Muscle layer of duodenum (tissue), 2 donors: ENCODE results near the gene PLAGL2.

Source experiments
- H3K27ac ChIP-seq: one replicate; pipeline ENCODE4 v1.7.0; 2013; ENCODE audit warnings: mild to moderate bottlenecking, low read length
- H3K27me3 ChIP-seq: one replicate; pipeline ENCODE4 v1.7.0; 2013; ENCODE audit warnings: low read depth, mild to moderate bottlenecking, control low read depth, low read length
- H3K36me3 ChIP-seq, 2 donors: one replicate each; pipeline ENCODE4 v1.7.0; 2013; ENCODE audit warnings: low read length in 2 of 2, control low read depth in 1 of 2, mild to moderate bottlenecking in 1 of 2; ENCODE audit not compliant: insufficient read depth in 2 of 2, control insufficient read depth in 1 of 2
- H3K4me1 ChIP-seq, 2 donors: one replicate each; pipeline ENCODE4 v1.7.0; 2013; ENCODE audit warnings: low read length in 2 of 2, mild to moderate bottlenecking in 2 of 2, control low read depth in 1 of 2, moderate library complexity in 1 of 2; ENCODE audit not compliant: insufficient read depth in 2 of 2, control insufficient read depth in 1 of 2
- H3K4me3 ChIP-seq, 2 donors: one replicate each; pipeline ENCODE4 v1.7.0; 2013; ENCODE audit warnings: low read length in 2 of 2, low read depth in 1 of 2, mild to moderate bottlenecking in 1 of 2
- H3K9me3 ChIP-seq, 2 donors: one replicate each; pipeline ENCODE4 v1.7.0; 2013; ENCODE audit warnings: low read length in 2 of 2, control low read depth in 1 of 2, mild to moderate bottlenecking in 1 of 2; ENCODE audit not compliant: control insufficient read depth in 1 of 2
- donor health status: healthy.

The PLAGL2 gene

DNA sequence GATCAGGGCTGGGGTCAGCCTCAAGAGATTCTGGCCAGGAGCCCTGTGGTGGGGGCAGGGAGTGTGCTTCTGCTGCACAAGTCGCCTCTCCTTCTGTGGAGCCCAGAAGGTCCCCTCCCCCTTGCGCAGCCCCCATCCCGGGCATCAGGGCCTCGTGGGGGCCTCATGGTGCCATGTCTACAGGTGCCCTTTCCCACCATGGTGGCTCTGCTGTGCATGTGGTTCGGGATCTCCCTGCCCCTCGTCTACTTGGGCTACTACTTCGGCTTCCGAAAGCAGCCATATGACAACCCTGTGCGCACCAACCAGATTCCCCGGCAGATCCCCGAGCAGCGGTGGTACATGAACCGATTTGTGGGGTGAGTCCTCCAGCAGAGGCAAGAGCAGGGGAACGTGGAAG lies 49.9 kb downstream of the PLAGL2 start:
- no peak overlapping the region for H3K27ac ChIP-seq
- H3K4me3 ChIP-seq = no peak overlapping the region
- H3K9me3 ChIP-seq = no peaks in the 10 kb centered on the region

DNA sequence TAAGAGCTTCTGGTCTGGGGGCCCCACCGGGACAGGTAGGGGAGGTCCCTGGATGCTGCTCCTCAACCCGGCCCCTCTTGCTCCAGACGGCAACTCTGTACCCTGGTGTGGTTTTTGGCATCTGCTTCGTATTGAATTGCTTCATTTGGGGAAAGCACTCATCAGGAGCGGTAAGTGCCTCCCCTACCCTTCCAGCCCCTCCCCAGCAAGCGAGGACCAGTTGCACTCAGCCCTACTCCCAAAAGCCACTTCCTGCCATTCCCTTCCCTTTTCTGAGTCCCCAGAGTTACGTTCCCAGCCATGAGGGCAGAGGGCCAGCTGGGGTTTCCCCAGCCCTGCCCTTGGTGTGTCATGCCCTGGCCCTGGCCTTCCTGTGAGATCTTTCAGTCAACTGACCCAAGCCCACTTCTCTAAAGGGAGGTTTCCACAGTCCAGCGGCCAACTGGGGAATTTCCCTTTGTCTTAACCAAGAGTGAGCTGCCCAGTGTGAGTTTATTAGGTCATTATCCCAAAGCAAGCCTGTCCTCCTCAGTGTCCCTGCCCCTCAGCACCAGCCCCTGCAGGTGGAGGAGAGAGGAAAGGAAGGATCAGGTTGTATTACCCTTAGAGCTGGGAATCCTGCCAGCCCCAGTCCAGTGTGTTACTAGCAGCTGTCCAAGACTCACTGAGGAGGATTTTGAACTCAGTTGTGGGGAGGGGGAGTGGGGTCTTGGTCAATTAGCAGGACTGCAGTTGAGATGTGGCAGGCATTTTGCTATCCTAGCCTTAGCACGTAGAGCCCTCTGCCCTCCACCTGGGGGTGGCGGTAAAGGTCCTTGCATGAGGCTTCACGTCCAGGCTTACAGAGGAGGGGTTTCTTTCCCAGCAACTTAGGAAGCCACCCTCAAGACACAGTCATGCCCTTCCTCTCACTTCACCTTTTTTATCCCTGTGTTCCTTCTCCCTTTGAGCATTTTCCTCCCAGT lies 52.2 kb downstream of the PLAGL2 start:
- no peaks in the 10 kb centered on the region for H3K27me3 ChIP-seq
- H3K4me1 ChIP-seq = no peaks in the 10 kb centered on the region
- H3K4me3 ChIP-seq = no peak overlapping the region
- H3K27ac ChIP-seq = no peak overlapping the region
- H3K9me3 ChIP-seq = no peaks in the 10 kb centered on the region
- peaks cover 45 to 74% of the 10 kb centered on the region in 2 donors for H3K36me3 ChIP-seq

More for the DNA sequence above, 49.9 kb downstream of the PLAGL2 start:
- Histone ChIP-seq H3K27me3 (no peaks in the 10 kb centered on the region), H3K36me3 (peaks cover 49 to 74% of the 10 kb centered on the region in 2 donors), H3K4me1 (no peaks in the 10 kb centered on the region)

DNA sequence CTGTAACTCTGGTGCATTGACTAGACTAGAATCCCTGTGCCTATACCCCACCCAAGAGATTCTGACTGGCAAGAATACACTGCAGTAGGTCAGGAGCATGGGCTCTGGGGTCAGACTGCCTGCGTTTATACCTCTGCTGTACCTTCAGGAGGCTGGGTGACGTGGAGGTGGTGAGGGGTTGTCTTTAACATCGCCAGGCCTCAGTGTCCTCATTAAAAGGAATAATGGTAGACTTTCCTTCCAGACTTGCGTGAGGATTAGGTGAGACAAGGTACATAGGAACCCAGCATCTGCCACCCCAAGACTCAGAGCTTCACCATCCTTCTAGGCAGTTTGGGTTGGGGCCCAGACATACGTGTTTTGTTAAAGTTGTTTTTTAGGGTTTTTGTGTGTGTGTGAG lies 53.8 kb downstream of the PLAGL2 start:
- Histone ChIP-seq H3K27me3 (no peaks in the 10 kb centered on the region), H3K9me3 (no peaks in the 10 kb centered on the region), H3K4me3 (no peak overlapping the region), H3K36me3 (peaks cover 43 to 72% of the 10 kb centered on the region in 2 donors), H3K4me1 (no peaks in the 10 kb centered on the region), H3K27ac (no peak overlapping the region)

DNA sequence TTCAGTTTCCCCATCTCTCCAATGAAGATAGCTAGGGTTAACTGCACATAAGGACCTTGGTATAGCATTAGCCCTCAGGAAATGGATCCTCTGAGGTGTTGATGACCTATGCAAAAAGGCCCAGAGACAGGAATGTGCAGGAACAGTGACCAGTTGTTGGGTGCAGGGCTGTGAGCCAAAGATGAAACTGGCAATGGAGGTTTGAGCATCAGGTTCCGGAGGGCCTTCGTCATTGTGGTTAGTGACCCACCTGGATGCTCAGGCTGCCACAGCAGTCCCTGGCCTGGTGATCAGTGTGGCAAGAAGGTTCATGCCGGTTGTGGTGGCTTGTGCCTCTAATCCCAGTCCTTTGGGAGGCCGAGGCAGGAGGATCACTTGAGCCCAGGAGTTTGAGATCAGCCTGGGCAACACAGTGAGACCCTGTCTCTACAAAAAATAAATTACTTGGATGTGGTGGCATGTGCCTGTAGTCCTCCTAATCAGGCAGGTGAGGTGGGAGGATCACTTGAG lies 54.3 kb downstream of the PLAGL2 start:
- Histone ChIP-seq H3K27me3 (no peaks in the 10 kb centered on the region), H3K36me3 (peaks cover 45 to 70% of the 10 kb centered on the region in 2 donors), H3K9me3 (no peaks in the 10 kb centered on the region), H3K4me1 (no peaks in the 10 kb centered on the region), H3K4me3 (no peak overlapping the region), H3K27ac (no peak overlapping the region)

DNA sequence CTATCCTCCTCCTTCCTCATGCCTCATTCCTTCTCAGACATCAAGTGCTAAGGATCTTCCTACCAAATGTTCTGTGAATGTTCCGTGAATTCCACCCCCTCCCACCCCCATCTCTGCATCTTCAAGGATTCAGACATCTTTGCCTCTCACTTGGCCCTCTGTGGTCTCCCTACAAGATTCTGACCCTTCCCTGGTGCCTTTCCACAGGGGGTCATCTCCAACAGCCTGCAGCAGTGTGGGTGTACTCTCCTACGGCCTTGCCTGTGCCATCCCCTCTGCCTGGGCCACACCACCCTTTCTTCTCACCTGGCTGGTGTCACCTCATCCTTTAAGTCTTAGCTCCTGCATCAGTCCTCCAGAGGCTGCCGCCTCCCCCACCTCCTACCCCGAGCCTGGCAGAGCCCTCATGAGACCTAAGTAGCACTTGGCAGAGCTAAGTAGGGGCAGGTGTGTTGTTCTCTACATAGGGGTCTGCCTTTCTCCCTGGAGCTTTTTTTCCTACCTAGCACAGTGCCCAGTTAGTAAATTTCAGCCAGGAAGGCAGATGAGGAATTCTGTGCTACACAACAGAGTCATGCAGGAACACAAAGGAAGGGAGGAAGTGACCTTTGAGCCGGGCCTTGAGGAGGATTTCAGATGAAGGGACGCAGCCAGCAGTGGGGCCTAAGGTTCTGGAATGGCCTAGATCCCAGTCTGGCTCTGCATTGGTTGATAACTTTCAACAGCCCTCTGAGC lies 55.0 kb downstream of the PLAGL2 start:
- Histone ChIP-seq H3K27ac (no peak overlapping the region), H3K27me3 (no peaks in the 10 kb centered on the region), H3K4me1 (no peaks in the 10 kb centered on the region), H3K9me3 (no peaks in the 10 kb centered on the region), H3K4me3 (no peak overlapping the region), H3K36me3 (peaks cover 47 to 70% of the 10 kb centered on the region in 2 donors)

DNA sequence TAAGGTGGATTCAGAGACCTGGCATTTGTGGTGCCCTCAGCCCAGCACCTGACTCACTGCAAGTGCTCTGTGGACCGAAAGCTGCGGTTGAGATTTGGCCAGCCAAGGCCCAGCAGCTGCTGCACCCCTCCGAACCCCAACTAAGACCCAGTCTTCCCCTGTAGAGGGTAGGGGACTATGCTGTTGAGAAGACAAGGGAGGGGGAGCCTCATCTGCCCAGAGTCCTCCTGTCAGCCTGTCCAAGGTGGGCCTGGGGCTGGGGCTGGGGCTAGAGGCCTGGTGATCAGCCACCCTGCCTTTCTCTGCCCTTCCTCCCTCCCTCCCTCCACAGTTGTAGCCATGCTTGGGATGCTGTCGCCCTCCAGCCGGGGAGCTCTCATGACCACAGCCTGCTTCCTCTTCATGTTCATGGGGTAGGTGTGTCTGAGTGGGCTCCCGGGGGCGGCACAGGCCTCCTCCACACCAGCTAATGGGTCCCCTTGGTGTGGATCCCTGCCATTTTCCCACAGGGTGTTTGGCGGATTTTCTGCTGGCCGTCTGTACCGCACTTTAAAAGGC lies 57.2 kb downstream of the PLAGL2 start:
- H3K36me3 ChIP-seq = peaks cover 57 to 80% of the 10 kb centered on the region in 2 donors
- H3K9me3 ChIP-seq = no peaks in the 10 kb centered on the region

DNA sequence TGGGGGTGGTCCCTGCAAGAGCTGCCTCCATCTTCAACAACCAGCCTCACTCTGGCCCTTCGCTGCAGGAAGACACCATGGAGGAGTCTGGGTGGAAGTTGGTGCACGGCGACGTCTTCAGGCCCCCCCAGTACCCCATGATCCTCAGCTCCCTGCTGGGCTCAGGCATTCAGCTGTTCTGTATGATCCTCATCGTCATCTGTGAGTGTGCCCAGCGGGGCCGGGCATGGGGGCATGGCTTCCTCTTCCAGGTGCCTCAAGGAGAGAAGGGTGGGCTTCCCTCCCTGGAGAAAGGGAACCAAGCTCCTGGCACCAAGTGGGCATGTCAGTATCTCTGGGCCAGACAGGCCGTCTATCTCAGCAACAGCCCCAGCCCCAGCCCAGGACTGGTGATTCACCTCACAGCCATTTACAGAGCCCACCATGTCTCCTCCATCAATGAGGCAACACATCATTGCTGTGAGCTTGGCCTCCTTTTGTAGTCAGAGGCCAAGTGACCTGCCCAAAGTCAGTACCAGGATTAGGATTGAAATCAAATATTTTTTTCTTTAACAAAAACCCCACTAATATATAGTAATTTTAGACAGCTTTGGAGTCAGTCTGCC lies 57.9 kb downstream of the PLAGL2 start:
- H3K27ac ChIP-seq = no peak overlapping the region
- no peak overlapping the region for H3K4me3 ChIP-seq
- H3K27me3 ChIP-seq = no peaks in the 10 kb centered on the region
- no peaks in the 10 kb centered on the region for H3K9me3 ChIP-seq
- peaks cover 63 to 80% of the 10 kb centered on the region in 2 donors for H3K36me3 ChIP-seq
- no peaks in the 10 kb centered on the region for H3K4me1 ChIP-seq

More for the DNA sequence above, 57.2 kb downstream of the PLAGL2 start:
- Histone ChIP-seq H3K27me3 (no peaks in the 10 kb centered on the region), H3K4me1 (no peaks in the 10 kb centered on the region), H3K4me3 (no peak overlapping the region), H3K27ac (no peak overlapping the region)

DNA sequence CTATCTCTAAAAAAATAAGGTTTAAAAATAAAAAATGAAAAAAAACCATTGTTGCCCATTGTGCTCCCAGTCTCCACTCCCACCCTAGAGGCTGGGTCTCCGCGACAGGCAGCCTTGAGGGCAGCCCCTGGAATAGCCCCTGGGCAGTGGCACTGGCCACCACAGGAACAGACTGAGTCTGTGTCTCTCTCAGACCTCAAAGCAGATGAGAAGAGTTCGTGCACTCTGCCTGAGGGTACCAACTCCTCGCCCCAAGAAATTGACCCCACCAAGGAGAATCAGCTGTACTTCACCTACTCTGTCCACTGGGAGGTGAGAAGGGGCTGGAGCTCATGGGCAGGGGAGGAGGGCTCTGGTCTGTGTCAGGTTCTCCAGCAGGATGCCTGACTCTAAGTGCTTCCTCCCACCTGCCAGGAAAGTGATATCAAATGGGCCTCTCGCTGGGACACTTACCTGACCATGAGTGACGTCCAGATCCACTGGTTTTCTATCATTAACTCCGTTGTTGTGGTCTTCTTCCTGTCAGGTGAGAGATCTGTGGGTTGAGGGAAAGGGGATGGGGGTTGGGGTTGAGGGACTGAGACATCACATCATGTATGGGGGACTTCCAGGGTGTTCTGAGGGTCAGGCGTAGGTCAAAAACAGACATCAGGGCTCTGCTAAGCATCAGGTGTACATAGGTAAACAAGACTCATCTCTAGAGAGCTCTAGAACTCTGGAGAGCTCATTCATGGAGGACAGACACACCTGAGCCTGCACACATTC lies 62.5 kb downstream of the PLAGL2 start:
- Histone ChIP-seq H3K4me3 (no peak overlapping the region), H3K27ac (no peak overlapping the region), H3K9me3 (no peaks in the 10 kb centered on the region), H3K4me1 (no peaks in the 10 kb centered on the region), H3K27me3 (no peaks in the 10 kb centered on the region), H3K36me3 (peaks cover 71 to 91% of the 10 kb centered on the region in 2 donors)

DNA sequence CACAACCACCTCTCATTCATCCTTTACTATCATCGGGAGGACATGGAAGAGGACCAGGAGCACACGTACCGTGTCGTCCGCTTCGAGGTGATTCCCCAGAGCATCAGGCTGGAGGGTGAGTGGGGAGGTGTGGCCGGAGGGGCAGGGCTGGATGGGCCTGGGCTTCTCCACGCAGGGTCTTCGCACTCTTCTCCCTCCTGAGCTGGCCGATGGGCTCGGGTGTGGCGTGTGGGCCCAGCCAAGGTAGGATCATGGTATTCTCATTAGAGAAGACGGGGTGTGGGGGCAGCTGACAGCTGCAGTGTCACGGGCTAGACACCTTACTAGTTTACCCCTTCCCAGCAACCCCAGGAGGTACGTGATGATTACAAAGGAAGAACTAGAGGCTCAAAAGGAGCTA lies 64.6 kb downstream of the PLAGL2 start:
- Histone ChIP-seq H3K36me3 (peaks cover 72 to 92% of the 10 kb centered on the region in 2 donors), H3K9me3 (no peaks in the 10 kb centered on the region), H3K4me3 (no peak overlapping the region), H3K27ac (no peak overlapping the region), H3K4me1 (no peaks in the 10 kb centered on the region), H3K27me3 (no peaks in the 10 kb centered on the region)
